ENCODE measurements around the gene DPYD.

DPYD gene

GRCh38 chr1:97906567-97907241 lies 14.1 kb downstream of the DPYD start:
- no peak for DNase-seq

- DNase-seq, result no peak
Observed at GRCh38 chr1:97905141-97905940, 15.5 kb downstream of the DPYD start.

GRCh38 chr1:97904534-97904933 lies 16.3 kb downstream of the DPYD start:
- no peak for DNase-seq

GRCh38 chr1:97903626-97904025 lies 17.2 kb downstream of the DPYD start:
- DNase-seq, result no peak

- no peak for DNase-seq
Observed at GRCh38 chr1:97902067-97902466, 18.8 kb downstream of the DPYD start.

- DNase-seq, result no peak
Observed at GRCh38 chr1:97901017-97901658, 19.7 kb downstream of the DPYD start.

- no peak for DNase-seq
Observed at GRCh38 chr1:97898948-97899347, 21.9 kb downstream of the DPYD start.

GRCh38 chr1:97895278-97895677 lies 25.6 kb downstream of the DPYD start:
- no peak for DNase-seq

GRCh38 chr1:97893844-97894243 lies 27.0 kb downstream of the DPYD start:
- DNase-seq, result no peak

GRCh38 chr1:97886199-97886598 lies 34.6 kb downstream of the DPYD start:
- no peak for DNase-seq

- DNase-seq, result no peak
Observed at GRCh38 chr1:97883823-97884222, 37.0 kb downstream of the DPYD start.

GRCh38 chr1:97877307-97877706 lies 43.5 kb downstream of the DPYD start:
- DNase-seq, result no peak

GRCh38 chr1:97875996-97876395 lies 44.8 kb downstream of the DPYD start:
- DNase-seq, result no peak

GRCh38 chr1:97870589-97870988 lies 50.2 kb downstream of the DPYD start:
- no peak for DNase-seq

GRCh38 chr1:97869441-97869840 lies 51.4 kb downstream of the DPYD start:
- no peak for DNase-seq

GRCh38 chr1:97867127-97867526 lies 53.7 kb downstream of the DPYD start:
- DNase-seq, result no peak

GRCh38 chr1:97864615-97865014 lies 56.2 kb downstream of the DPYD start:
- DNase-seq, result no peak

- DNase-seq, result no peak
Observed at GRCh38 chr1:97853221-97853620, 67.6 kb downstream of the DPYD start.

GRCh38 chr1:97849345-97850340 lies 71.2 kb downstream of the DPYD start:
- DNase-seq, result no peak

GRCh38 chr1:97845805-97846204 lies 75.0 kb downstream of the DPYD start:
- no peak for DNase-seq

- DNase-seq, result no peak
Observed at GRCh38 chr1:97844552-97845089, 76.2 kb downstream of the DPYD start.

GRCh38 chr1:97841338-97841737 lies 79.5 kb downstream of the DPYD start:
- DNase-seq, result no peak

Data from stimulated activated CD4-positive, alpha-beta T cell treated with anti-CD3 and anti-CD28 coated beads, Interleukin-4, amount 100 ng/mL, for 1 hour (primary cell).